ENCODE measurements around the gene DMD. TPM values are rescaled to one million over a fixed set of nuclear protein-coding genes. Genes with fewer than 3 reads are reported as not detected.

The DMD gene
- total RNA-seq, 3 donors from 2014 or later: 11.2 to 140 (median 12.6) TPM

DNA sequence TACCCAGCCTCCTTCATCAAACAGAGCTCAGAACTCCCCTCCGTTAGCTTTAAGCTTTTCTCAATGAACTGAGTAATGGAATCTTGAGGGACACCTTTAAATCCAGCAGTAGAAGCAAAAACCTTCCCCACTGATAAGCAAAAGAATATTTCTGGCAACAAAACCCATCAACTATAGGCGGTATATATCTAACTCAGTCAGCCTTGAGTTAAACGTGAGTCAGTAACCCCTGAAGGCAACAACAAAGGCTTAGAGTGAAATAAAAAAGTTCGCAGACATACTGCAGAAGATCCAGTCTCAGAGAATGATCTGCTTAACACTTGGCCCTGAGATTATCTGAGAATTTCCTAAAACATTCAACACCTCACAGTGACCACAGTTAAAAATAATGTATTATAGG lies 77.2 kb downstream of the DMD start:
- Histone ChIP-seq H3K4me3 (no peak overlapping the region), H3K9me3 (no peaks in the 10 kb centered on the region), H3K4me1 (ENCODE audit: low read depth) (no peaks in the 10 kb centered on the region), H3K36me3 (ENCODE audit: low read depth) (no peaks in the 10 kb centered on the region)
- TF ChIP-seq, protein P1, sequence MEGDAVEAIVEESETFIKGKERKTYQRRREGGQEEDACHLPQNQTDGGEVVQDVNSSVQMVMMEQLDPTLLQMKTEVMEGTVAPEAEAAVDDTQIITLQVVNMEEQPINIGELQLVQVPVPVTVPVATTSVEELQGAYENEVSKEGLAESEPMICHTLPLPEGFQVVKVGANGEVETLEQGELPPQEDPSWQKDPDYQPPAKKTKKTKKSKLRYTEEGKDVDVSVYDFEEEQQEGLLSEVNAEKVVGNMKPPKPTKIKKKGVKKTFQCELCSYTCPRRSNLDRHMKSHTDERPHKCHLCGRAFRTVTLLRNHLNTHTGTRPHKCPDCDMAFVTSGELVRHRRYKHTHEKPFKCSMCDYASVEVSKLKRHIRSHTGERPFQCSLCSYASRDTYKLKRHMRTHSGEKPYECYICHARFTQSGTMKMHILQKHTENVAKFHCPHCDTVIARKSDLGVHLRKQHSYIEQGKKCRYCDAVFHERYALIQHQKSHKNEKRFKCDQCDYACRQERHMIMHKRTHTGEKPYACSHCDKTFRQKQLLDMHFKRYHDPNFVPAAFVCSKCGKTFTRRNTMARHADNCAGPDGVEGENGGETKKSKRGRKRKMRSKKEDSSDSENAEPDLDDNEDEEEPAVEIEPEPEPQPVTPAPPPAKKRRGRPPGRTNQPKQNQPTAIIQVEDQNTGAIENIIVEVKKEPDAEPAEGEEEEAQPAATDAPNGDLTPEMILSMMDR (IDR thresholded peaks at IDR 0.05): no peak
- DNase-seq (no peak), ATAC-seq (no peak)
- intact Hi-C loops (cut with DNase I, micrococcal nuclease): no loop called here

DNA sequence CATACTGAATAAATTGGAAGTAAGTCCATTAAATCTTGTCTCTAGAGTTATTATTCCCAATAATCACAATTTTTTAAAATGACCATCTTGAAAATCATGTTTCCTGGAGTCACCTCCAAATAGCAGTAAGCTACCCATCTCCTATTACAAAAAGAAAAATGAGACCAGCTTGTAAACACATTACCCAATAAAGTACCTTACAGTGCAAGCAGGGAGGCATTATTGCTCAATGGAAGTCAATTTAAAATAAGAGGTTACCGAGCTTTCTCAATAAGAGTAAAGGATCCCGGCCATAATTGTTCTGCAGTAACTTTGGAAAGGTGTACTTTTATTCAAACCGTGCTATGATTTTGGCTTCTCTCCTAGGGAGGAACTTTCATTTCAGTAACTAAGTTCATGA lies 78.0 kb downstream of the DMD start:
- no peaks in the 10 kb centered on the region for H3K9me3 ChIP-seq
- TF ChIP-seq, protein P1 (IDR thresholded peaks at IDR 0.05): no peak
- ATAC-seq: no peak
- no peaks in the 10 kb centered on the region for H3K36me3 ChIP-seq (ENCODE audit: low read depth)
- H3K4me1 ChIP-seq (ENCODE audit: low read depth): no peaks in the 10 kb centered on the region
- no peak overlapping the region for H3K4me3 ChIP-seq
- intact Hi-C loops (cut with DNase I, micrococcal nuclease): no loop called here
- DNase-seq: no peak

DNA sequence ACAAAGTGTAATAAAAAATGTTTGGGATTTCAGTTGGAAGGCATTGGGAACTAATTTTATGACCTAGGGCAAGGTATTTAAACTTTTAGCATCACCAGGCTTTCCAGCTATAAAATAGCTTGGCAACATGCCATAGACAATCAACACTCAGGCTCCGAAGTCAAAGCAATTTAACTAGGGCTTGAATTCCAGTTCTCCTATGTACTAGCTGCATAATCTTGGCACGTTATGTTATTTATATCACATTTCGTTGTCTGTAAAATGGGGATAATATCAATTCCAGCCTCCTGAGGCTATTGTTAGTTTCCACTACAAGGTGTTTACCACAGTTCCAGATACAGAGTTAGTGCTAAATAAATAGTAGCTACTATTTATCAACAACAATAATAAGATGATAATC lies 78.8 kb downstream of the DMD start:
- DNase-seq (no peak), ATAC-seq (no peak)
- intact Hi-C loops (cut with DNase I, micrococcal nuclease): no loop called here
- TF ChIP-seq, protein P1 (IDR thresholded peaks at IDR 0.05): no peak
- Histone ChIP-seq H3K4me1 (ENCODE audit: low read depth) (no peaks in the 10 kb centered on the region), H3K9me3 (no peaks in the 10 kb centered on the region), H3K4me3 (no peak overlapping the region), H3K36me3 (ENCODE audit: low read depth) (no peaks in the 10 kb centered on the region)

DNA sequence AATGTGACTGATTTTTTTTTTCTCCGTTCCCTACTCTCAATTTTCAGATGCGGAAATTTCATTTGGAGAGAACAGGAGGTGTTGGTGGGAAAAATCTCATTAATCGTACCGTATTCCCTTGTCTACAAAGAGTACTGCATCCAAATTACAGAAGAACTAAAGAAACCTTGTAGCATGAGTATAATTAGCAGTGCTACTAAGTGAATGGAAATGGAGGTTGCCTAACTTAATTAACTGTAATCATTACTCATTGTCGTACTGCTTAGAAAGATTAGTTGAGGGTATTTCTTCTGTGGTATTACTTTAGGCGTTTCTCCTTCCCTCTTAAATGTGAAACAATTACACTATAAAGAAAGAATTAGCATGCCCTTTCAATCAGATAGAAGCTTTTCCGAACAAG lies 81.7 kb downstream of the DMD start:
- Histone ChIP-seq H3K9me3 (no peaks in the 10 kb centered on the region), H3K36me3 (ENCODE audit: low read depth) (no peaks in the 10 kb centered on the region), H3K4me3 (no peak overlapping the region), H3K4me1 (ENCODE audit: low read depth) (no peaks in the 10 kb centered on the region)
- DNase-seq: no peak
- intact Hi-C loops (cut with DNase I, micrococcal nuclease): no loop called here
- TF ChIP-seq, protein P1 (IDR thresholded peaks at IDR 0.05): no peak
- ATAC-seq: no peak

DNA sequence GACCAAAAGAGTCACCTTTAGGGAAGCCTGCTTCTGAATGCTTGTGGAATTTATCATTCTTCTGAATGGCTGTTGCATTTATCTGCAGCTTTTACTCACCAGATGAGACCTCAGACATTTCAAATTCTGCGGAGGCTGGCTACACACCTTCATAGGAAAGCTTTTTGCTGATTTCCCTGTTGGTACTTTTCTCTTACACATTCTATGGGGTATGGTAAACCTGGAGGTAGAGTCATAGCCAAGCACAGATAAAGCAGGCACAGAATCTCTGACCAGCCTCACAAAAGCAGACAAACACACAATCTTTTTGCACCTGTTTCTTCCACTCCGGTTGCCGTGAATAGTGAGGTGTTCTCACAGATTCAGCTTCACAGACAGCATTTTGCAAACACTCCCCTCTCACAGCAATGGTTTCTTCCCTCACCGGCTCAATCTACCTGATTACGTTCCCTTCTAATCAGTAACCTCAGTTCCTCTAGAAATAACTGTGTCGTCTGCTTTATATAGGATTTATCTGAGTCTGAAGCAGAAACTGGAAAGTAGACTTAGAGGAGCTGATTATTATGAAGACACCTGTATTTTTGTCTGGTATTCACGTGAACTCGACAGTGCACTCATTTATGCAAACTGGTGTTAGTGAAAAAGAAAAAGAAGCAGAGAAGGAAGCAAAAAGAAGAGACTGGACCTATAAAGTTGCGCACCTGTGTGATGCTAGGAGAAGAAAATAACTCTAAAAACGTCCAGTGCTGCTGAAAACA lies 83.1 kb downstream of the DMD start:
- ATAC-seq (no peak), DNase-seq (no peak)
- Histone ChIP-seq H3K36me3 (ENCODE audit: low read depth) (no peaks in the 10 kb centered on the region), H3K4me3 (no peak overlapping the region), H3K4me1 (ENCODE audit: low read depth) (no peaks in the 10 kb centered on the region), H3K9me3 (no peaks in the 10 kb centered on the region)
- intact Hi-C loops (cut with DNase I, micrococcal nuclease): no loop called here
- TF ChIP-seq, protein P1 (IDR thresholded peaks at IDR 0.05): no peak
